ENCODE data around the gene NPSR1.
"Not testable (repeated sequence)": the region's sequence is repeated elsewhere in the genome, so short reads cannot be mapped to it uniquely, and the experiment has no call there.

NPSR1 gene

DNA sequence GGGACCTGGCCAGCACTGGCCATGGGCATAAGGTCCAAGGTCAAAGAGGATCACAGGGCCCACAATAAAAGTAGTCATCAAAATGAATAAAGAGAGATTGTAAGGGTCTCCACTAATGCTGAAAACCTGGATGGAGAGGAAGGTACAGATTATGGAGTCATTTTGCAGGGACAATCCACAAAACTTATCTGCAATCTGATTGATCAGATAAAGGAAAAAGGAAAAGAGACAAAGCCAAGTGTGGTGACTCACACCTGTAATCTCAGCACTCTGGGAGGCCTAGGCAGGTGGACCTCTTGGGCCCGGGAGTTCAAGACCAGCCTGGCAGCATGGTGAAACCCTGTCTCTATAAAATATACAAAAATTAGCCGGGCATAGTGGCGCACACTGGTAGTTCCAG lies 174.0 kb downstream of the NPSR1 start:
- DNase-seq (ENCODE audit: extremely low read depth in 1 of 2, low read depth in 1 of 2), result no peak

DNA sequence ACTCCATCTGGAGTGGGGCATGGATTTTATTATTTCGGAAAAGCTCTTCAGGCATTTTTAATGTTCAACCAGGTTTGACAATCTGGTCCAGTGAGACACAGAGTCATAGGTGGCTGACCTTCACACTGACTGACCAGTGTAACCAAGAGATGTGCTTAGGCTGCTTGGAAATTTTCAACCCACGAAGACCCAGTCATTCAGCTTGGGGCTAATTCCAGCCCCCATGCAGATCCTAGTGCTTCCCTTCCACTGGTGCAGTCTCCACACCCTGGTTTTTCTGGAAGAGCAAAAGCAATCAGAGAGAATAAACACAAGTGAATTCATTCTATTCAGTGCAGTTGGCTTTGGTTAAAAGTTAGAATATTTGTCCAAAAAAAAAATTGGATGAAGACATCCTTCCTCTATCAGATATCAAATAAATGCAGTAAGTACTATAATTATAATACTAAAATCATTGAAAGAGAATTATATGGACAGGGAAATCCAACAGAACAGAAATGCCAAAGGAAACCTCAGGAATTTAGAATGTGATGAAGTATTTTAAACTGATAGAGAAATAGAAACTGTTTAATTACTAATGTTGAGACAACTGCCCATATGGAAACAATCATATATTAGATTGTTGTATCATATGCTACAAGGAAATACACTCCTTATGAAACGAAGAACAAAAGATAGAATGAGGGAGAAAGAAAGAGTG lies 178.0 kb downstream of the NPSR1 start:
- no peak for DNase-seq (ENCODE audit: extremely low read depth in 1 of 2, low read depth in 1 of 2)

DNA sequence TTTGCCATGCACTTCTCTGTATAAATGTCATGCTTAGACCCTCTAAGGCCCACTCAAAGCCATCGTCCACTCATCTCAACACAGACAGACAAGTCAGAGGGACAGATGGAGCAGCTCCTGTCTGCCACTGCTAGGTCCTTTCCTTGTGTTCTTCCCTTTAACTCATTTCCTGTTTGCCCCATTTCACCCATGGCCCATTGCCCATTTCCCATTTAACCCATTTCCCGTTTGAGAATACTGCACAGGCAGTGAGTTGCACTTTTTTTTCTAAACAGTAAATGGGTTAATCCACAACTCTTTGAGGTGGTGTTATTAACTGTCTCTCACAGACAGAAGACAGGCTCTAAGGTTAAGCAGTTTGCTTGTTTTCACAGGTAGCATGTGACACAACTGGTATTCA lies 179.3 kb downstream of the NPSR1 start:
- DNase-seq (ENCODE audit: extremely low read depth in 1 of 2, low read depth in 1 of 2), result no peak

DNA sequence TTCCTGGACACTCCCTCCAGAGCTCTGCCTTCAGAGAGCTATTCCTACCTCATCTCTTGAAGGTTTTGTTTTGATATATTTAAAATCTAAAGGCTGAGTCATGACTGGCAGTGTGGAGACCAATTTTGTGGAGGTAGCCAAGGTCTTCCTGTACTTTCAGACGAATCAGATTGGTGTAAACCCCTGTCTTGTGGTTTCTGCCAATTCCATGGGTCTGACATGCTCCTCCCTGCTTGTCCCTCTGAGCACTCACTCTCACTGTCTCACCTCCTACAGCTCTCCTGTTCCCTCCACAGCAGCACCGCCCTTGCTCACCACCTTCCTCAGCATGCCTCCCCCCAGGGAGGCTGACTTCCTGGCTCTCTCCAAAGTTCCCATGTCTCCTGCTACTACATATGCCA lies 179.8 kb downstream of the NPSR1 start:
- DNase-seq (ENCODE audit: extremely low read depth in 1 of 2, low read depth in 1 of 2), result no peak

DNA sequence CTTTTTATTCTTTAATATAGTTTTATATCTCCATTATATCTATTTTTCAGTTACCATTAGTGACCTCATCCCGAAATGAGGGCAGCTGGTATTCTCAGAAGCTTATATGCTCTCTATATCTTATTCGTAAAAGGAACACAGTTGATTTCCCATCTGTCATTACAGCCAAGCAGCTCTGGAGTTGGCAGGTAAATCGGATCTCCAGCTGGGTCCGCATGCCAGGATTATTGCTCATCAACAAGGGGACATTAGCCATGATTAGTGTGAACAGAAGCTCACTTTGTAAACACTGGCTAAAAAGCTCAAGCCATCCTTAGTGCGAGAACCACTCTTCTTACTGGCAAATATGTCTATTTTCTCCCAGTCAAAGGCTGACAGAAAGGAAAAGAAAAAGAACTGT lies 180.3 kb downstream of the NPSR1 start:
- no peak for DNase-seq (ENCODE audit: extremely low read depth in 1 of 2, low read depth in 1 of 2)

DNA sequence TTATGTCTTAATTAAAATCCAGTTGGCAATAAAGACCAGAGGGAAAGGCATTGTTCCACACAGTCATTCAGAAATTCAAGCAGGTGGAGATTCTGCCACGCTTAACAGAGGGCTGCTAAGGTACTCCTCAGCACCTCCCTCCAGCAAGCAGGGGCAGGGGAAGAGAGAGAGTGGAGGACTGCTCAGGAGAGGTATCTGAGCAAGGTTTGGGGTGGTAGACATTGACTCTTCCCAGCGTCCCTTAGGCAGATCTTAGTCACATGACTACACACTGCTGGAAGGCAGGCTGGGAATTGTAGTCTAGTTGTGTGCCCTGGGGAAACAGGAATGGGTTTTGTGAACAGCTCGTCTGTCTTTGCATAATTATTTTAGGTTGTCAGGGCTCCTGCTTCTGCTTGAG lies 181.6 kb downstream of the NPSR1 start:
- DNase-seq (ENCODE audit: extremely low read depth in 1 of 2, low read depth in 1 of 2), result no peak

DNA sequence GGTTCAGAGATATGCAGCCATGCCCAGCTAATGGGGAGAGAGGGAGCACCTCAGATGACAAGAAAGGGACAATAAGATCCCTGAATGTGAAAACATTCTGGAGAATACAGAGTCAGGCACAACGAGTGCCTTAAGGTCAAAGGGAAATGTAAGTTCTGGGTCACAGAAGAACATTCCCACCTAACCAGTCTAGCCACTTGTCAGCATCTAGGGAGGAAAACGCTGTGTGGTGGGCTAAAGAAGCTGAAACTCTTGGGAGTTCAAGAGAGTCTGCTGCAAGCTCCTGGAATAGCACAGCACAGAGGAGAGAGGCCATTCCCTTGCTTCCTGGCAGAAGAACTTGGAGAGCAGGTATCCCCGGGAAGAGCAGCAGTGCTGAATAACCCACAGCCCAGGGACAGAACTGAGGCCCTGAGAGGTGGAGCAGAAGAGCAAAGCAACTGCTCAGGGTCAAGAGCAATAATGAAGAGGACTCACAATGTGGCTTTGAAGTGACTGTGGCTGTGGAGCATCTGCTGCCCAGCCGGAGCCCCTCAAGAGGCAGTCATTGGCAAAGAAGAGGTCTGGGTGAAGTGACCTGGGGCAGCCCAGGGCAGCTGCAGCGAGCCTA lies 182.3 kb downstream of the NPSR1 start:
- DNase-seq (ENCODE audit: extremely low read depth in 1 of 2, low read depth in 1 of 2), result no peak

DNA sequence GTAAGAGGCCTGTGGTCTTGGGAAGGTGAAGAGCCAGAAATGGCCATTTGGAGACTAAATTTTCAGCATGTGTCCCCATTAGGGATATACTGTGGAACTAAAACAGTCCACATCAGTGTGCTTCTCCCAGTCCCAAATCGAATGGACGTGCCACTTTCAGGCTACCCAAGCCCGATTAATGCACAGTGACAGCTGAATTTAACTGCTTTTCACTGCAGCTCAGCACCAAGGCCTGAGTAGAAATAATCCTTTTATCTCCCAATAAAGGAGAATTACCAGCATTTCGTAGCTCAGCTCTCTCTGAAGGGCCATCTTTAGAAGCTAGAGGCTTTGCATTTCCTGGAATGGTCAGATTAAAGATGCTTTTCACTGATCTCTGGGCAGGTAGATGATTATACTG lies 183.3 kb downstream of the NPSR1 start:
- no peak for DNase-seq (ENCODE audit: extremely low read depth in 1 of 2, low read depth in 1 of 2)

DNA sequence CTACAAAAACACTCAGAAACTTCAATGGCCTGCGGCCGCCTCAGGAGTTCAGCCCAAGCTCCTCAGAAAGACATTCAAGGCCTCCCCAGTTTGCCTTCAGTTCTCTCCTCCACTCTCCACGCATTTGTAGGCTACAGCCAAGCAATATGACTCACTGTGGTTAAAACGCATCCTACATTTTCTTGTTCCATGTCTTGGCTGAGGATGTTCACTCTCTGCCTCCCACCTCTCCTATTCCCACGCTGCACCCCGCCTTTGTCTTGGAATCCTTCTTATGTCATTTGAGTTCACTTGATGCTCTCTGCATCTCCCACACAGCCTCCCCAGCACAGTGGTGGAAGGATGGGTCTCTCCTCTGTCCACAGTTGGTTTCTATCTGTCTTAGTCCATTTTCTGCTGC lies 184.8 kb downstream of the NPSR1 start:
- no peak for DNase-seq (ENCODE audit: extremely low read depth in 1 of 2, low read depth in 1 of 2)

DNA sequence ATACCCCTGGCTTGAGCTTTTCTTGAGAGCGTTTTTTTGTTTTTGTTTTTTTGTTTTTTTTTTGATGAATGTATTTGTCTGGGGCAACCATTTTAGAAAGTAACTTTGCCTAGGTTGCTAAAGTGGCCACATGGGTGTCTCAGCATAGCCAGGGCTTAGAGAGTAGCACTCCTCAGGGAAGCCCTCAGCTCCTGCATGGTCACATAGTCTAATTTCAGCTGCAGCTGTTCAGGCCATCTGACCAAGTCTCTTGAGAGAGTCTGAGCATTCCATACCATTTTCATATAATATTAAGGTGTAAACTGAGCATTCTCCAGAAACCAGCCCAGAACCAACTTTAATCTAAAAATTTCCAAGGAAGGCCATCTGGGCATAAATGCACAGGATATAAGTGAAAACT lies 186.4 kb downstream of the NPSR1 start:
- no peak for DNase-seq (ENCODE audit: extremely low read depth in 1 of 2, low read depth in 1 of 2)

DNA sequence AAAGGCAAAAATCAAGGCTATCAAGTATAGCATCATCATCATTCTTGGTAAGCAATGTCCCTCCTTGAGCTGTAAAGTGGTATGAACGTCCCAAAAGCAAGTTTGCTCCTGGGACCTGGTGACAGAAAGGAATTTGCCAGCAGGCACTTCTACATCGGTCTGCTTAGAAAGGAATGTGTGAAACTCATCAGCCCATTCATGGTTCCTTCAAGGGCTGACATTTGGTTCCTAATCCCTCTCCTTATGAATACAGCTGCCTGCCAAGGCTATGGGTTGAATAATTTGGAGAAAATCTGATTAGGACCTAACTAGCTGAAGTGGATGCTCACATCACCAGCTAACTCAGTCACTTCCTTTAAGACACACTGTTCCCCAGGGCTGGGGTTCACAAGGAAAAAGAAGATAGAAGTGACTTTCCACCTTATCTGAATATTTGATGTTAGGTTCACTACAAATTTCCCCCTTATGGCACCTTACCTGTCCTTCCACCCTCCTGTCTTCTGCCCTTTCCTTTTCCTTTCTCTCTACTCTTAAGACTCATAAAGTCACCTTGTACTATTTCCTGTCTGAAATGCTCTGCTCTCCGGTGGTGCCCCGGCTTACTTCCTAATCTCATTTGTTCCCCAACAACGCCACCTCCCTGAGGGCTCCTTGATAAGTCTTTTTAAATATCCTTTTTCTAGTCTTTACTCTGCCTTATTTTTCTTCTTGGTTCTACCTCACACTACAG lies 187.1 kb downstream of the NPSR1 start:
- no peak for DNase-seq (ENCODE audit: extremely low read depth in 1 of 2, low read depth in 1 of 2)

DNA sequence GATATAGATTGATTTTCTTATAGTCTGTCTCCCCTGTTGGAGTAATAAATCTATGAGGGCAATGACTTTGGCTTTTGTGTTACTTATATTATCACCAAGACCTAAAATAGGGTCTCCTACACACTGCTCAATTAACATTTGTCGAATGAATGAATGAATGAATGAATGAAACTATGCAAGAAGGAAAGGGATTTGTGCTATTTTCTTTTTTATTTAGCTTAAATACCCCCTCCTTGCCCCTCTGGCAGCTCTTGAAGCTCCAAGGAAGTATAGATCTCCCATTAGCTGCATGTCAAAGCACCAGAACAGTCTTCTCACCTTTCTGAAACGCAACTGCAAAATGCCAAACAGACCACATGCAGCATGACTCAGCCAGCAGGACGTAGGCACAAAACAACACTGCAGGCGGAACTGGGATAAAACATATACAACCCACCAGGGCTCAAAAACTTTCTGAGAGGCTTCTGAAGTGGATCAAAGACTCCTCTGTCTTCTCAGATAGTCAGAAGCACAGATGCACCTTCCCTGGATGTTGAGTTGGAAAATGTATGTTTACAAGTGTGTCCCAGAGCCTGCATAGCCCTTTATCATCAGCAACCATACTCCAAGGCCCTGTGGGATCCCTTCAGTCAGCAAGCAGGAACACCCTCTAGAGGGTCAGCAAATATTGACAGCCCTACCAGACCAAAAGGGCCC lies 187.8 kb downstream of the NPSR1 start:
- no peak for DNase-seq (ENCODE audit: extremely low read depth in 1 of 2, low read depth in 1 of 2)

DNA sequence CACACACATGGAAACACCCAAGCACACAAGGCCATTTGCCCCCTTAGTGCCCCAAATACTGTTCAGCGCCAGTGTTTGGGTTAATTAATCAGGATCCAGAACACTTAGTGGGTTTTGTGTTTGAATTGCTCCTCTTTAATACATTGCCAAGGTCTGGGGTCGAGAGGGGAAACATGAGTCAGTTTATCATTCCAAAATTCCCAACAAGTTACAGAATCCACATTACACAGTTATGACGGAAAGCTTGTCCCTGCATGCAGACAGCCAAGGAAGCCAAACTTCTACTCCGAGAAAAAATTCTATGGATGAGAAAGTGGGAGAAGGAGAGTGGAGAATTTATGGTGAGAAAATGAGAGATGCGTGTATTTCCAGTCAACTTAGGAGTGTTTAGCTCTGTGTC lies 189.0 kb downstream of the NPSR1 start:
- no peak for DNase-seq (ENCODE audit: extremely low read depth in 1 of 2, low read depth in 1 of 2)

DNA sequence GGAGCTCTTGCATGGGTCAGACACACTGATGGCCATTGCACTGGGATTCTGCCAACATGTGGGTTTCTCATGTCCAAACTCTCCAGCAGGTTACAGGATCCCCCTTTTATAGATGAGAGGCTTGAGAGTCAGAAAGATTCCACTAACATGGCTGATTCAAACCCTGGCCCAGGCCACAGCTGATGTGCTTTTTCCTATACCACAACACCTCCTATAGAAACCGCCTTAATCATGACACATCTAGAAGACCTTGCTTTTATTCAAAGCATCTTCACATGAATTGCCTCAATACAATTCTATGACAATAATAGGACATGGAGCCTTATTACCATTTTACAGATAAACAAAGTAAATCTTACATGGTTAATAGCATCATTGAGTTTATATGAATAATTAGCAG lies 190.7 kb downstream of the NPSR1 start:
- no peak for DNase-seq (ENCODE audit: extremely low read depth in 1 of 2, low read depth in 1 of 2)

DNA sequence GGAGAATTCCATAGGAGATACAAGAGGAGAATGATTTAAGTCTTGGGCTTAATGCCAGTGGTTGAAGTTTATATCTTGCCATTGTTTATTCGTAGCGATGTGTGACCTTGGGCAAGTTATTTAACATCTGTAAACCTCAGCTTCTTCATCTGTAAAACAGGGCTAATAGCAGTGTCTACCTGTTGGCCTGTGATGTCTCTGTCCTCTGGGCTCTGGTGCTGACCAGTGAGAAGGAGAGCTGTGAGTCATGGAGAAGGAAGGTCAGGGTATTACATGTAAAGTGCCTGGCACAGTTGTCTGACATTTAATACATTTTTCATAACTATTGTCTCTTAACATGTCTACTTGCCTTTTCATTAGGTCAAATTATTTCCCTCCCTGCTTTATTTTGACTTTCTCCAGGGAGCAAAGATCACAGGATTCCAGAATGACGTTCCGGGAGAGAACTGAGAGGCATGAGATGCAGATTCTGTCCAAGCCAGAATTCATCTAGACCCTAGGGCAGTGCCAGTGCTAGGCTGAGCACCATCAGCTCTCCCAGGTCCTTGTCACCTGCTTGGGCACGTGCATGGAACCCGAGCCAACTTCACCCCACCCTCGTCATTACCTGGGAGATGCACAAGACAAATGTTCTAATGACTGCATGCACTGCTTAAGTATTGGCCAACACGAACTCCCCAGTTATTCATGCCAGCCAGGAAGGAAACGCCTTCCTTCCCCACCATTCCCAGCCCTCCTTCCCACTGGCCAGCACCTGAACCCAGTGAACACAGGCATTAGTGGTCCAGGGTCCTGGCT lies 191.3 kb downstream of the NPSR1 start:
- DNase-seq (ENCODE audit: extremely low read depth in 1 of 2, low read depth in 1 of 2), result no peak

DNA sequence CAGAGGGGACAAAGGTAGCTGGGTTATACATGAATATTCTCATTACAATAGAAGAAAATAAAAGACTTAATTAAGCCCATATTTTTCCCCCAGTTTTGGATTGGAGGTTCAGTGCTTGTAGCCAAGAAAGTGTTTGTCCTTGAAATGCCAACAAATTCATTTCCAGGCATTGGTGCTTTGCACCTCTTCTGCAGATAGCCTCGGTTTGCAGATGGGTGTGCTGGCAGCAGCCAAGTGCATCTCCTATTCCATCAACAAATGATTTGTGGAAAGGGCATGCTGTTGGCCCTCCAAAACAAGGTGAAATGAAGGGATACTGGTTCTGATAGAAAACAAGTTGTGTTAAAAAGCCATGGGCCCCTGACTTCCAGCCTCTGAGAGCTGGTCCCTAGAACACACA lies 192.0 kb downstream of the NPSR1 start:
- DNase-seq (ENCODE audit: extremely low read depth in 1 of 2, low read depth in 1 of 2), result no peak

DNA sequence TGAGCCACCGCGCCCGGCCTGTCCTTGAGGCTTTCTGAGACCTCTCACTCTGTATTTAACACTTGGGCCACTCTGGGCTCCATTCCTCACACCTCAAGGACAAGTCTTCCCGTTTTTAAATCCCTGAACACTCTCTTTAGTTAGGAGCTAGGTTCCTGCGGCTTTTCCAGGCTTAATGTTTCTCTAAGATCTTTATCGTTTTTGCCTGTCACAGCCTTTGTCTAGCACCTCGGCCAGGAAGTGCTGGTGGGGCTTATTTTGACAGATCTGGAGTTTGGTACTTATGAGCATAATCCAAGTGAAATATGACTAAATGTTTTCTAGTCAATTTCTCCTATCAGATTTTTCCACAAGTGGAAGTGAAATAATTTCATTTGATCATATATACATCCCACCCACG lies 192.7 kb downstream of the NPSR1 start:
- DNase-seq (ENCODE audit: extremely low read depth in 1 of 2, low read depth in 1 of 2), result no peak

DNA sequence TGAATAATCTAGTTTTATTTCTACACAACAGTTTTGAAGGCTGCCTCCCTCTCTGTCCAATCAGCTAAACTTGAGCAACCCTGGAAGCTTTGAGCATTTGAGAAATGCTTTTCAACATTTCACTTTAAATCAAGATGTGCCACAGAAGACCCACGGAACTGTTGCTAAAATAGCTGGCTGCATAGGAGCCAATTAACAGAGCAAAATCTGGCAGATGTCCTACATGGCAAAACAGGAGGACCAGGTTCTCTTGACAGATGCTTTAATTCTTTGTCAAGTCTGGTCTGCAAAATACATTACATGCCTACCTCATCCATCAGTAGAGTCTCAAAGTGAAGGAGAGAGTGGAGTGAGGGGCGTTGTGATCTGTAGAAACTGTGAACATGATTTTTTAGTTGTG lies 193.4 kb downstream of the NPSR1 start:
- DNase-seq (ENCODE audit: extremely low read depth in 1 of 2, low read depth in 1 of 2), result no peak

DNA sequence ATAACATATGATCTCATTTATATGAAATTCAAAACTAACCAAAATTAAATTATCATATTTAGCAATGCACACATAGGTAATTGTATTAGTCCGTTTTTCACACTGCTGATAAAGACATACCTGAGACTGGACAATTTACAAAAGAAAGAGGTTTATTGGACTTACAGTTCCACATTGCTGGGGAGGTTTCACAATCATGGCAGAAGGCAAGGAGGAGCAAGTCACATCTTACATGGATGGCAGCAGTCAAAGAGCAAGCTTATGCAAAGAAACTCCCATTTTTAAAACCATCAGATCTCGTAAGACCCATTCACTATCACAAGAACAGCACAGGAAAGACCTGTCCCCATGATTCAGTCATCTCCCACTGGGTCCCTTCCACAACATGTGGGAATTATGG lies 200.4 kb downstream of the NPSR1 start:
- not testable (repeated sequence) for DNase-seq (ENCODE audit: extremely low read depth in 1 of 2, low read depth in 1 of 2)

DNA sequence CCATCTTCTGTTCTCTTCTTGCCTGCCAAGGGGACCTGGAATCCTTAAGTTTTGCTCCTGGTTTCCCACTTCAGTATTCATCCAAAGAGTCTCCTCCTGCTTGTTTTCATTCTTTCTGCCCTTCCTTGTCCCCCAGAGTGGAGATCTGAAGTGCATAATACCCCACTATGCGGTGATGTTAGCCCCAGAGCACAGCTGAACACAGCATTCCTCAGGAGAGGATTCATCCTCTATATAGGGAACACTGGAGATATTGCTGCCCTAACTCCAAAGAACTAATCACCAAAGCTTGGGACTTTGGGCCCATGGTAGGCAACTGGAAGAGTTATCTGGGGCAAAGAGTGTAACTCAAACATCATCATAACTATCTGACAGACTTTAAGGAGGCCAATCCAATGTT lies 201.3 kb downstream of the NPSR1 start:
- not testable (repeated sequence) for DNase-seq (ENCODE audit: extremely low read depth in 1 of 2, low read depth in 1 of 2)

DNA sequence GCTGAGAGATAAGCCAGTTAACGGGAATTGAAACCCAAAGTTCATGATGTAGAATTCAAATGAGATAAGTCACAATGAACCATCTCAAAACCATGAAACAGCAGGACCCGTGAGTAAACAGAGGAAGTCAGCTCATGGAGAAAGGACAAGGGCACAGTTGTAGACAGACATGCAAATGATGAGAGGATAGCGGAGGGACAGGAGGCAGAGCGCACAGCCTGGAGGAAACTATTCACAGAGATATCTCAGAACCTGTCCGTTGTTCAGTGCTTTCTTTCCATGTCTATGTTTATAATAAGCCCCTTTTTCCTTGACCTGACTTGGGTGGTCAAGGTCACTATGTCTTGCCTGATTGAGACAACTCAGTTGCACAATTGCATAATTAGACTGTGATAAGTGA lies 208.2 kb downstream of the NPSR1 start:
- not testable (repeated sequence) for DNase-seq (ENCODE audit: extremely low read depth in 1 of 2, low read depth in 1 of 2)

Data from stimulated activated CD8-positive, alpha-beta memory T cell treated with anti-CD3 and anti-CD28 coated beads, Interleukin-7, amount 100 ng/mL, for 48 hours (primary cell).